ENCODE measurements around the gene SLC25A25. TPM values are rescaled to one million over a fixed set of nuclear protein-coding genes. Genes with fewer than 3 reads are reported as not detected.

The SLC25A25 gene
- total and polyA plus RNA-seq, 9 of the 15 experiments (the other 6 are each of a cell fraction or from before 2014, with no cell fraction given) = 0.07 to 35.9 (median 23.2) TPM

- no peak for TF ChIP-seq CHD7 (IDR thresholded peaks at IDR 0.05; ENCODE audit: low read depth, low read length)
- no peak for TF ChIP-seq ZBTB8A (IDR thresholded peaks at IDR 0.05; ENCODE audit: partially characterized antibody)
- TF ChIP-seq NR2C1 (IDR thresholded peaks at IDR 0.05) = no peak
- no peak for TF ChIP-seq NR2C1 (tag; IDR thresholded peaks at IDR 0.05)
- no peak for TF ChIP-seq AFF1 (IDR thresholded peaks at IDR 0.05; ENCODE audit: low read depth in 1 of 2, partially characterized antibody in 2 of 2)
- TF ChIP-seq ZNF217 (CRISPR knock-in tag; IDR thresholded peaks at IDR 0.05) = no peak
- TF ChIP-seq POLR2H (tag; IDR thresholded peaks at IDR 0.05; ENCODE audit: low read depth) = no peak
- no peak for TF ChIP-seq ZNF41 (CRISPR knock-in tag; conservative IDR thresholded peaks at IDR 0.05)
- TF ChIP-seq FOXO4 (CRISPR knock-in tag; IDR thresholded peaks at IDR 0.05) = no peak
Measured at GRCh38 chr9:128143525-128144238, 75.7 kb downstream of the SLC25A25 start (continued).
